Muscle layer of duodenum (tissue), 2 donors: ENCODE measurements around the gene RNU1-3.
"Not testable (repeated sequence)": the region's sequence is repeated elsewhere in the genome, so short reads cannot be mapped to it uniquely, and the experiment has no call there.

Experiments used
- H3K27ac ChIP-seq: one replicate; pipeline ENCODE4 v1.7.0; 2013; ENCODE audit warnings: mild to moderate bottlenecking, low read length
- H3K27me3 ChIP-seq: one replicate; pipeline ENCODE4 v1.7.0; 2013; ENCODE audit warnings: low read depth, mild to moderate bottlenecking, control low read depth, low read length
- H3K36me3 ChIP-seq, 2 donors: one replicate each; pipeline ENCODE4 v1.7.0; 2013; ENCODE audit warnings: low read length in 2 of 2, control low read depth in 1 of 2, mild to moderate bottlenecking in 1 of 2; ENCODE audit not compliant: insufficient read depth in 2 of 2, control insufficient read depth in 1 of 2
- H3K4me1 ChIP-seq, 2 donors: one replicate each; pipeline ENCODE4 v1.7.0; 2013; ENCODE audit warnings: low read length in 2 of 2, mild to moderate bottlenecking in 2 of 2, control low read depth in 1 of 2, moderate library complexity in 1 of 2; ENCODE audit not compliant: insufficient read depth in 2 of 2, control insufficient read depth in 1 of 2
- H3K4me3 ChIP-seq, 2 donors: one replicate each; pipeline ENCODE4 v1.7.0; 2013; ENCODE audit warnings: low read length in 2 of 2, low read depth in 1 of 2, mild to moderate bottlenecking in 1 of 2
- H3K9me3 ChIP-seq, 2 donors: one replicate each; pipeline ENCODE4 v1.7.0; 2013; ENCODE audit warnings: low read length in 2 of 2, control low read depth in 1 of 2, mild to moderate bottlenecking in 1 of 2; ENCODE audit not compliant: control insufficient read depth in 1 of 2
- donor health status: healthy.

RNU1-3 gene

DNA sequence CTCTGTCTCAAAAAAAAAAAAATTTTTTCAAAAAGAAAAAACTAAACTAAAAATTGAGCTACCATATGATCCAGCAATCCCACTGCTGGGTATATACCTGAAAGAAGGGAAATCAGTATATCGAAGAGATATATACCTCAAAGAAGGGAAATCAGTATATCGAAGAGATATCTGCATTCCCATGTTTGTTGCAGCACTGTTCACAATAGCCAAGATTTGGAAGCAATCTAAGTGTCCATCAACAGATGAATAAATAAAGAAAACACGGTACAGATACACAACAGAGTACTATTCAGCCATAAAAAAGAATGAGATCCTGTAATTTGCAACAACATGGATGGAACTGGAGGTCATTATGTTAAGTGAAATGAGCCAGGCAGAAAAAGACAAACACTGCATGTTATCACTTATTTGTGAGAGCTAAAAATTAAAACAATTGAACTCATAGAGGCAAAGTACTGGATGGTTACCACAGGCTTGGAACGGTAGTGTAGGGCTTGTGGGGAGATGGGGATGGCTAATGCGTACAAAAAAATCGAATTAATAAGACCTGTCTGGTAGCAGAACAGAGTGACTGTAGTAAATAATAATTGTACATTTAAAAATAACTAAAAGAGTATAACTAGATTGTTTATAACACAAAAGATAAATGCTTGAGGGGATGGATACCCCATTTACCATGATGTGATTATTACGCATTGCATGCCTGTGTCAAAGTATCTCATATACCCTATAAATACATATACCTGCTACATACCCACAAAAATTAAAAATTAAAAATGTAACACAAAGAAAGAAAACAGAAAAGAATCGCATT is 25.4 kb downstream of the RNU1-3 start:
- not testable (repeated sequence) for H3K27me3 ChIP-seq, H3K4me3 ChIP-seq, H3K27ac ChIP-seq, H3K36me3 ChIP-seq, H3K9me3 ChIP-seq
- peaks cover 13 to 32% of the 10 kb centered on the region in 2 donors for H3K4me1 ChIP-seq

GRCh38 chr1:16639091-16640031 is 27.4 kb downstream of the RNU1-3 start:
- H3K27ac ChIP-seq: not testable (repeated sequence)

GRCh38 chr1:16637941-16638778 is 28.6 kb downstream of the RNU1-3 start:
- H3K27me3 ChIP-seq, H3K27ac ChIP-seq, H3K4me3 ChIP-seq, H3K9me3 ChIP-seq: not testable (repeated sequence)
- H3K36me3 ChIP-seq: peaks cover 8 to 13% of the 10 kb centered on the region in 2 donors
- peaks cover 4 to 14% of the 10 kb centered on the region in 2 donors for H3K4me1 ChIP-seq

More at GRCh38 chr1:16639091-16640031, 27.4 kb downstream of the RNU1-3 start:
- H3K4me3 ChIP-seq, H3K27me3 ChIP-seq, H3K9me3 ChIP-seq, H3K36me3 ChIP-seq: not testable (repeated sequence)
- peaks cover 13 to 25% of the 10 kb centered on the region in 2 donors for H3K4me1 ChIP-seq

DNA sequence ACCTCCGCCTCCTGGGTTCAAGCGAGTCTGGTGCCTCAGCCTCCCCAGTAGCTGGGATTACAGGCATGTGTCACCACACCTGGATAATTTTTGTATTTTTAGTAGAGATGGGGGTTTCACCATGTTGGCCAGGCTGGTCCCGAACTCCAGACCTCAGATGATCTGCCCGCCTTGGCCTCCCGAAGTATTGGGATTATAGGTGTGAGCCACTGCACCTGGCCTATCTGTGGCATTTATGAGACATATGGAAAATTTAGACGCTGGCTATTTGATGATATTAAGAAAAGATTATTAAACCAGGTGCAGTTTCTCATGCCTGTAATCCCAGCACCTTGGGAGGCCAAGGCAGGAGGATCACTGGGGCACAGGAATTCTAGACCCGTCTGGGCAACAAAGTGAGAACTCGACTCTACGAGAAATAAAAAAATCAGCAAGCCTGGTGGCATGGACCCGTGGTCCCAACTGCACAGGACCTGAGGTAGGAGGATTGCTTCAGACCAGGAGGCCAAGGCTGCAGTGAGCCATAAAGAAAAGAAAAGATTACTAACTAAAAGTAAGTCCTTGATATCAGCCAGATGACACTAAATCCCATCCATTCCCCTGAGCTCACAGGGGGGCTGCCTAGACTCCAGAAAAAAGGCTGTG is 30.1 kb downstream of the RNU1-3 start:
- H3K27me3 ChIP-seq, H3K4me3 ChIP-seq, H3K4me1 ChIP-seq, H3K9me3 ChIP-seq, H3K27ac ChIP-seq: not testable (repeated sequence)
- H3K36me3 ChIP-seq: peaks cover 22 to 27% of the 10 kb centered on the region in 2 donors

DNA sequence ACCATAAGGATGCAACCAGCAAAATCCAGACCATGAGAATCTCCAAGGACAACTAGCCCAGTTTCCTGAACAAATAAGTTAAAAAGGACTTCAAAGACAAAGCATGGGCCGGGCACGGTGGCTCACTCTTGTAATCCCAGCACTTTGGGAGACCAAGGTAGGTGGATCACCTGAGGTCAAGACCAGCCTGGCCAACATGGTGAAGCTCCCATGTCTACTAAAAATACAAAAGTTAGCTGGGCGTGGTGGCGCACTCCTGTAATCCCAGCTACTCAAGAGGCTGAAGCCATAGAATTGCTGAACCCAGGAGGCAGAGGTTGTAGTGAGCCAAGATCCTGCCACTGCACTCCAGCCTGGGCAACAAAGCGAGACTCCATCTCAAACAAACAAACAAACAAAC is 30.8 kb downstream of the RNU1-3 start:
- H3K27me3 ChIP-seq, H3K9me3 ChIP-seq, H3K4me1 ChIP-seq, H3K4me3 ChIP-seq, H3K27ac ChIP-seq: not testable (repeated sequence)
- H3K36me3 ChIP-seq: peaks cover 29 to 34% of the 10 kb centered on the region in 2 donors

GRCh38 chr1:16633540-16634282 is 33.0 kb downstream of the RNU1-3 start:
- H3K36me3 ChIP-seq: peaks cover 46 to 54% of the 10 kb centered on the region in 2 donors

GRCh38 chr1:16632044-16632850 is 34.5 kb downstream of the RNU1-3 start:
- peaks cover 52 to 64% of the 10 kb centered on the region in 2 donors for H3K36me3 ChIP-seq
- not testable (repeated sequence) for H3K27me3 ChIP-seq, H3K4me1 ChIP-seq, H3K4me3 ChIP-seq, H3K9me3 ChIP-seq, H3K27ac ChIP-seq

More at GRCh38 chr1:16633540-16634282, 33.0 kb downstream of the RNU1-3 start:
- H3K4me3 ChIP-seq, H3K27me3 ChIP-seq, H3K4me1 ChIP-seq, H3K27ac ChIP-seq, H3K9me3 ChIP-seq: not testable (repeated sequence)

- peaks cover 54 to 69% of the 10 kb centered on the region in 2 donors for H3K36me3 ChIP-seq
- no peak overlapping the region for H3K4me3 ChIP-seq
- no peaks in the 10 kb centered on the region for H3K4me1 ChIP-seq
- H3K9me3 ChIP-seq: no peaks in the 10 kb centered on the region
- H3K27me3 ChIP-seq: no peaks in the 10 kb centered on the region
- no peak overlapping the region for H3K27ac ChIP-seq
These were observed 35.3 kb downstream of the RNU1-3 start for GRCh38 chr1:16631248-16632043.

- no peak overlapping the region for H3K4me3 ChIP-seq
- H3K27ac ChIP-seq: no peak overlapping the region
- peaks cover 61 to 76% of the 10 kb centered on the region in 2 donors for H3K36me3 ChIP-seq
- H3K4me1 ChIP-seq: no peaks in the 10 kb centered on the region
- H3K27me3 ChIP-seq: no peaks in the 10 kb centered on the region
- H3K9me3 ChIP-seq: no peaks in the 10 kb centered on the region
These were observed 36.0 kb downstream of the RNU1-3 start for GRCh38 chr1:16630661-16631247.
